Stimulated activated CD4-positive, alpha-beta T cell treated with anti-CD3 and anti-CD28 coated beads, Interleukin-4, amount 100 ng/mL, for 4 hours (primary cell): ENCODE data around the gene EIF3B.
A peak's percentile ranks its signal among the peaks of the same experiment; 100 is the strongest.
"Not testable (repeated sequence)": the region's sequence is repeated elsewhere in the genome, so short reads cannot be mapped to it uniquely, and the experiment has no call there.

Experiments
- DNase-seq, 2 experiments: peaks; one replicate each; pipeline ENCODE4 v3.0.0-alpha.2; 2020

EIF3B gene

GRCh38 chr7:2403718-2404648 is 49.4 kb downstream of the EIF3B start:
- no peak for DNase-seq

- DNase-seq: no peak
Measured at GRCh38 chr7:2404714-2405119, 50.1 kb downstream of the EIF3B start.

GRCh38 chr7:2405201-2405600 is 50.6 kb downstream of the EIF3B start:
- DNase-seq: no peak

GRCh38 chr7:2405601-2406345 is 51.1 kb downstream of the EIF3B start:
- peak; percentile 35 to 41 for DNase-seq

- no peak for DNase-seq
Measured at GRCh38 chr7:2409745-2410414, 55.3 kb downstream of the EIF3B start.

GRCh38 chr7:2411049-2411448 is 56.4 kb downstream of the EIF3B start:
- no peak for DNase-seq

GRCh38 chr7:2411815-2412586 is 57.4 kb downstream of the EIF3B start:
- no peak for DNase-seq

GRCh38 chr7:2412587-2413201 is 58.1 kb downstream of the EIF3B start:
- no peak for DNase-seq

GRCh38 chr7:2416063-2416462 is 61.4 kb downstream of the EIF3B start:
- no peak for DNase-seq

- DNase-seq: no peak
Measured at GRCh38 chr7:2416650-2417049, 62.0 kb downstream of the EIF3B start.

- DNase-seq: not testable (repeated sequence)
Measured at GRCh38 chr7:2417178-2417577, 62.6 kb downstream of the EIF3B start.

GRCh38 chr7:2417981-2418481 is 63.4 kb downstream of the EIF3B start:
- no peak for DNase-seq

- no peak for DNase-seq
Measured at GRCh38 chr7:2420216-2420933, 65.7 kb downstream of the EIF3B start.

- DNase-seq: no peak
Measured at GRCh38 chr7:2421943-2422310, 67.3 kb downstream of the EIF3B start.

- DNase-seq: no peak
Measured at GRCh38 chr7:2425749-2426148, 71.1 kb downstream of the EIF3B start.
